HG03139 (cell line): ENCODE data around the gene DPP3.
A peak's percentile ranks its signal among the peaks of the same experiment; 100 is the strongest.

Experiments used
- ATAC-seq: cut with Tn5 transposase; IDR thresholded peaks from one replicate; pipeline ENCODE4 v1.9.1; 2021; ENCODE audit not compliant: unreplicated experiment

The DPP3 gene

GRCh38 chr11:66464916-66465315, 15.3 kb upstream of the DPP3 start:
- ATAC-seq, result no peak

GRCh38 chr11:66465373-66466224, 14.6 kb upstream of the DPP3 start:
- ATAC-seq, result no peak

GRCh38 chr11:66466225-66467033, 13.8 kb upstream of the DPP3 start, which contains the start of gene PELI3:
Gene PELI3, plus strand, starts transcription at chr11:66466905. Its CDS starts 1,224 bp downstream, at chr11:66468129.
- ATAC-seq, result peak; percentile 72

GRCh38 chr11:66467034-66467659, 13.1 kb upstream of the DPP3 start:
- ATAC-seq, result peak; percentile 11

- no peak for ATAC-seq
Observed at GRCh38 chr11:66467756-66468155, 12.5 kb upstream of the DPP3 start.

- no peak for ATAC-seq
Observed at GRCh38 chr11:66468691-66469090, 11.5 kb upstream of the DPP3 start.

GRCh38 chr11:66469441-66469840, 10.8 kb upstream of the DPP3 start:
- no peak for ATAC-seq

GRCh38 chr11:66470015-66470414, 10.2 kb upstream of the DPP3 start:
- ATAC-seq, result no peak

- ATAC-seq, result no peak
Observed at GRCh38 chr11:66471142-66471541, 9.1 kb upstream of the DPP3 start.

GRCh38 chr11:66472054-66472453, 8.2 kb upstream of the DPP3 start:
- no peak for ATAC-seq

- no peak for ATAC-seq
Observed at GRCh38 chr11:66473167-66473566, 7.1 kb upstream of the DPP3 start.

- ATAC-seq, result no peak
Observed at GRCh38 chr11:66473608-66474515, 6.4 kb upstream of the DPP3 start.

GRCh38 chr11:66475349-66476172, 4.7 kb upstream of the DPP3 start:
- no peak for ATAC-seq

- no peak for ATAC-seq
Observed at GRCh38 chr11:66476173-66476840, 3.9 kb upstream of the DPP3 start.

GRCh38 chr11:66476841-66477251, 3.4 kb upstream of the DPP3 start:
- no peak for ATAC-seq

GRCh38 chr11:66477263-66478201, 2.7 kb upstream of the DPP3 start:
- ATAC-seq, result no peak

- ATAC-seq, result no peak
Observed at GRCh38 chr11:66478729-66479393, 1.4 kb upstream of the DPP3 start.
